Stimulated activated CD4-positive, alpha-beta T cell treated with anti-CD3 and anti-CD28 coated beads, Interleukin-1b, Interleukin-23, amount 100 ng/mL, for 1 hour (primary cell): ENCODE results near the gene PREX1.

Experiments
- DNase-seq, 2 donors: peaks; one replicate each; pipeline ENCODE4 v3.0.0-alpha.2; 2020; ENCODE audit warnings: low read depth in 2 of 2

PREX1 gene

GRCh38 chr20:48719598-48720255 is 108.1 kb downstream of the PREX1 start:
- DNase-seq: no peak

GRCh38 chr20:48718786-48719578 is 108.8 kb downstream of the PREX1 start:
- DNase-seq: no peak

- DNase-seq: no peak
Measured at GRCh38 chr20:48717680-48718223, 110.0 kb downstream of the PREX1 start.

- DNase-seq: no peak
Measured at GRCh38 chr20:48717095-48717672, 110.6 kb downstream of the PREX1 start.

GRCh38 chr20:48716541-48716940 is 111.3 kb downstream of the PREX1 start:
- no peak for DNase-seq

- DNase-seq: no peak
Measured at GRCh38 chr20:48716086-48716485, 111.7 kb downstream of the PREX1 start.

GRCh38 chr20:48714764-48715163 is 113.0 kb downstream of the PREX1 start:
- no peak for DNase-seq

GRCh38 chr20:48711696-48712464 is 115.9 kb downstream of the PREX1 start:
- no peak for DNase-seq

- no peak for DNase-seq
Measured at GRCh38 chr20:48711044-48711428, 116.8 kb downstream of the PREX1 start.

GRCh38 chr20:48710341-48711043 is 117.3 kb downstream of the PREX1 start:
- DNase-seq: no peak

GRCh38 chr20:48709744-48710143 is 118.1 kb downstream of the PREX1 start:
- no peak for DNase-seq

GRCh38 chr20:48709058-48709691 is 118.6 kb downstream of the PREX1 start:
- DNase-seq: no peak

GRCh38 chr20:48708630-48709029 is 119.2 kb downstream of the PREX1 start:
- no peak for DNase-seq

- no peak for DNase-seq
Measured at GRCh38 chr20:48708116-48708515, 119.7 kb downstream of the PREX1 start.

GRCh38 chr20:48706710-48707365 is 121.0 kb downstream of the PREX1 start:
- no peak for DNase-seq

- no peak for DNase-seq
Measured at GRCh38 chr20:48706116-48706656, 121.6 kb downstream of the PREX1 start.

- DNase-seq: no peak
Measured at GRCh38 chr20:48705240-48706115, 122.3 kb downstream of the PREX1 start.

GRCh38 chr20:48704761-48705160 is 123.0 kb downstream of the PREX1 start:
- no peak for DNase-seq
